Measurements from ENCODE around the gene EMILIN2.
A peak's percentile ranks its signal among the peaks of the same experiment; 100 is the strongest.
"Not testable (repeated sequence)": the region's sequence is repeated elsewhere in the genome, so short reads cannot be mapped to it uniquely, and the experiment has no call there.

Gene EMILIN2

DNA sequence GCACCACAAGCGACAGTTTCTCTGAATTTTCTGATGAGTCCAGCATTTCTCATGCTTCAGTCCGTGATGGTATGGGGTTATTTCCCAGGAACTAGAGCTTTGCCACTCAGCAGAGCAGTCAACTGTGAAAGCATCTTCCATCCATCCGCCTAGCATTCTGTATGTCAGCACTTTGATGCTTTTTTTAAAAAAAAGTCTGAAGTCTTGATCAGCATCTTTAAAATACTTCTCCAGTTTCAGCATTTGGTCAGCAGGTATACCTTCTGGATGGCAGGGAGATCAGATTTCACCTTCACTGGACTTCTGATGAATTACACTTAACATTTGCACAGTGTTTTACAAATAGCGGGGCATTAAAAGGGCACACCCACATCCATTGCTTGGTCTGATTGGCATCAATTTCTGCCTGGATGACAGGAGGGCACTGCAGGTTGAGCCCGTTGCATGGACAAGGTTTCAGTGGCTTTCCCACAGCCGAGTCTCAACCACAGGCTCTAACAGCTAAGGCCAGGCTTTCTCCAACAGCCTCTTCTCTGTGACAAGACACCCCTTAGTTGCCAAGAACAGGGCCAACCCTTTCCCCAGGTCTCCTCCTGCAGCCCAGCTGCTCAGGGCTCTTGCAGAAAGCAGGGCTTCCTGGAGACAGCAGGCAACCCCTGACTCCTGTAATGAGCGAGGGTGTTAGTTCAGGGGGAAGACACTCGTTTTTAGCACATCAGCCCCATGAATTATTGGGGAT is 54.0 kb downstream of the EMILIN2 start:
- no peak for DNase-seq (ENCODE audit: low read depth)

DNA sequence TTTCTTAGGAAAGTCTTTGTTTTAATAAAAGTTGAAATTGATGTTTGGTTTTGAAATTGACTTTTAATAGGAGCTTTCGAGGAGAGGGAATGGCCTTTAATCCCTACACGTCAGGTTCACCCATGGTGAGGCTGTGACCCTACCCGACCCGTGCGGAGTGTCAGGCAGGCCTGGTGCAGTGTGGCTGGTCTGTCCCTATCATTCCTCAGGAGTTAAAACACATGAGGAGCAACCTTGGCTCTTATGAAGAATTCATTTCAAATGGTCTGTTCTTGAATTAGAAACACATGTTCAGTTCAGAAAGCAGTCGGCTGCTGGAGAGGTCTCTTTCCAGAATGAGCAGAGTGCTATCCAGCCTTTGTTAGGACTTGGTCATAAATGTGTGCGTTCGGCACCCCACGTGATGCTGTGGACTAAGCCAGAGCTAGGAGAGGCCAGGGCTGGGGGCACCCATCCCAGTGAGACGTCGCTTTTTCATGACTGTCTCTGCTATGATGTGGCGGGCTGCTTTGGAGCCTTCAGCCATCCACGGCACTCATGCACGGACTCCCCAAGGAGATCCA is 54.7 kb downstream of the EMILIN2 start:
- DNase-seq (ENCODE audit: low read depth) = no peak

DNA sequence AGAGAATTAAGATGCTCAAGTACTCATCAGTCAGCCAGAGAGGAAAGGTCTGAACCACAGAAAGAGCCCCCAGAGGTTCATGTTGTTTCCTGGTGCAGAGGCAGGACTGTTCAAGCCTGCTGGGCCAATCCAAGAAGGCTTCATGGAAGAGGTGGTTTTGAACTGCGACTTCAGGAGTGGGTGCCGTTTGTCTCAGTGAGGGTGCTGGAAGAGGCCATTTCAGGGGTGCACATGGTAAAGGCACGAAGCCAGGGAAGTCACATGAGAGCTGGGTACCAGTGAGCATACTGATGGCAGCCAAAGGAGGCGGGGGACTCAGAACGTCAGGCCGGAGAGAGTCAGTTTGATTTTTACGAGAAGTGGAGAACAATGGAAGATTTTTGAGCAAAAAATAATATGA is 55.5 kb downstream of the EMILIN2 start:
- no peak for DNase-seq (ENCODE audit: low read depth)

DNA sequence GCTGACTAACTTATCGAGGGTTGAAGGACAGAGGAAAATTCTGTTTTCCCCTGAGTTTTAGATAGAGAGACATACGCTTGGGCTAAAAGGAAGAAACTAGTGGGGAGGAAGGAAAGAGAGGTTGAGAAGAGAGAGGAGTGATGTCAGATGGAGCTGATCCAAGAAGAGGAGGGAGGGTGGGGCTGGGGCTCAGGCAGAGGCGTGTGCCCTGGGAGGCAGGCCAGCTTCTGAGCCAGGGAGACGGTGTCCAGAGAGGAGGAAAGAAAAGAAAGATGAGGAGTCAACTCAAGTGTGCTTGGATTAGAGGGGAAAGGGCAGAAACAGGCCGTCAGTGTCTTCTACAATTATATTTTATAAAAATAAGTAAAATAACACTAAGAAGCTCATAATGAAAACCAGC is 56.2 kb downstream of the EMILIN2 start:
- peak; percentile 74 for DNase-seq (ENCODE audit: low read depth)

DNA sequence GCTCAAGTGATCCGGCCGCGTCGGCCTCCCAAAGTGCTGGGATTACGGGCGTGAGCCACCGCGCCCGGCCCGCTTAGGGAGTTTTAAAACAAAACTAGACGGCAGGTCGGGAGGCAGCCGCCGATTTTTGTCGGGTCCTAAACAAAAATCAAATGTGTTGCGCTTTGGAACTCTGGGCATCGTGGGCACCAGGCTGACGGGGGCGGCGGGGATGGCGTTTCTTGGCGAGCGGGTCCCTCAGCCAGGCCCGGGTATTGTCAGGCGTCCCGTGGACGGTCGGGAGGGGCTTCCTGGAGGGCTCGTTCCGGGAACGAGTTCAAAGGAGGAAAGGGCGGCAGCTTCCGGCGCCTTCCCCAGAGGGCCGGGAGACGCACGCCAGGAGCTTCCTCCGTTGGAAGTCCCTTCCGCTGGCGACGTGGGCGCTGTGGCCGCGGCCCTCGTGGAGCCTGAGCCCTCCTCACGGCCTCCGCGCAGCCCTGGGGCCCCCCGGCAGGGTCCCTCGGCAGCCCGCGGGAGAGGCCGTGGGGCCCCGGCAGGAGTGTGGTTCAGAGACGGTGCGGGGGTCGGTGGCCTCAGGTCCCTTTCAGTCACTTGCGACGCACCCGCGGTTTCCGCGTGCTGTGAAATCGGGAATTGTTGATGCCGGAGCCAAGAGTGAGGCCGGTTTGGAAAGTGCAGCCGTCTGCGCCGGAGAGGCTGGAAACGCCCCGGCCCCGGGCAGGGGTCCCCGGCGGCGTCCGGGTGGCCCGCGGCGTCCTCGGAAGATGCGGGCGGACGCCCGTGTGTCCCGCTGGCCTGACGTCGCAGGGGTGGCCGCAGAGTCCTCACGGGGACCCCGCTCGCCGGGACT is 59.3 kb downstream of the EMILIN2 start:
- peak; percentile 57 for DNase-seq (ENCODE audit: low read depth)

DNA sequence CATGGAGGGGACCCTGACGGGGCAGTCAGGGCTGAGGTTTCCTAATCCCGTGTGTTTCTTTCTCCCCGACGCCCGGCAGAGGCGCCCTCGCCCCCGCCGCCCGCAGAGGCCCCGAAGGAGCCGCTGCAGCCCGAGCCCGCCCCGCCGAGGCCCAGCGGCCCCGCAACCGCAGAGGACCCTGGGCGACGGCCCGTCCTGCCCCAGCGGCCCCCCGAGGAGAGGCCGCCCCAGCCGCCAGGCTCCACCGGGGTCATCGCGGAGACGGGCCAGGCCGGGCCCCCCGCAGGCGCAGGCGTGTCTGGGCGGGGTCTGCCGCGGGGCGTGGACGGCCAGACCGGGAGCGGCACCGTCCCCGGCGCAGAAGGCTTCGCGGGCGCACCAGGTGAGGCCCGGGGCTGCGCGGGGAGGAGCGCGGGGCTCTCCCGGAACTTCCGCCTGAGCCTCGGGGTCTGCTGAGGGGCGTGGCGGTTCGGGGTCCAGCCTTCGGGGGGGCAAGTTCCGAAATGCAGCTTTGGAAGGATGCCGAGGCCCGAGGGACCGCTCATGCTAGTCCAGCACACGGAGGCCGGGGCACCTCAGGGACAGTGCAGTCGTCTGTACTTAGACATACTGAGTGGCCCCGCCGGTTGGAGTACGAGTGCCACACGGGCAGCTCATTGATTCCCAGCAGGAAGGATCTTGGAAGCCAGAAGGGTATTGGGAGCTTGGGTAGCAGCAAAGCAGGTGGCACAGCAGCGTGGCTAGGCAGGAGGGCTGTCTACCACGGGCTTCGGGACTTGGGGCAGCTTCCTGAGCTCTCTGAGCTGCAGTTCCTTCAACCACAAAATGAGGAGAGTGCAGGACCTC is 60.1 kb downstream of the EMILIN2 start:
- no peak for DNase-seq (ENCODE audit: low read depth)

DNA sequence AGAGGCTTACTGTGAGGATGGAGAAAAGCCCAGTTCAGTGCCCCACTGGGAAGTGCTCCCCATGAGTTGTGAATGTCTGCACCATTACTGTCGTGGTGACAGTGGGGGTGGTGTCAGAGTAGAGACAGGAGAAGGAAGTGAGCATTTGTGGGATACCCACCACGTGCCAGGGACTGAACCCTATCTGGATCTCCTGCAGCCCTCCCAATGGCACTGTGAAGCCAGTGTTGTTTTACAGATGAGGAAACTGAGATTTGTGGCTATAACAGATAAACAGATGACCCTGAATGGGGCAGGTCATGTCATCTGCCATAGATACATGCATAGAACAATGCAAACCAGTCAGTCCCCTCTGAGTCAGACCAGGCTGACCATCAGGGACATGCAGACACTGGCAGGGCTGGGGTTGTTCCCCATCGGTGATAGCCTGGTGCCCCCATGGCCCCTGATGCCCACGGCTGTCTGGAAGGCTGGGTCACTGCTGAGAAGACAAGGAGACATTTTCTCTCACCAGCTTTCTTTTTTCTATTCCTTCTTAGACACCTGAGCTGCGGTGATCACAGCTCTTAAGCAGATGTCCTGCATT is 60.8 kb downstream of the EMILIN2 start:
- no peak for DNase-seq (ENCODE audit: low read depth)

DNA sequence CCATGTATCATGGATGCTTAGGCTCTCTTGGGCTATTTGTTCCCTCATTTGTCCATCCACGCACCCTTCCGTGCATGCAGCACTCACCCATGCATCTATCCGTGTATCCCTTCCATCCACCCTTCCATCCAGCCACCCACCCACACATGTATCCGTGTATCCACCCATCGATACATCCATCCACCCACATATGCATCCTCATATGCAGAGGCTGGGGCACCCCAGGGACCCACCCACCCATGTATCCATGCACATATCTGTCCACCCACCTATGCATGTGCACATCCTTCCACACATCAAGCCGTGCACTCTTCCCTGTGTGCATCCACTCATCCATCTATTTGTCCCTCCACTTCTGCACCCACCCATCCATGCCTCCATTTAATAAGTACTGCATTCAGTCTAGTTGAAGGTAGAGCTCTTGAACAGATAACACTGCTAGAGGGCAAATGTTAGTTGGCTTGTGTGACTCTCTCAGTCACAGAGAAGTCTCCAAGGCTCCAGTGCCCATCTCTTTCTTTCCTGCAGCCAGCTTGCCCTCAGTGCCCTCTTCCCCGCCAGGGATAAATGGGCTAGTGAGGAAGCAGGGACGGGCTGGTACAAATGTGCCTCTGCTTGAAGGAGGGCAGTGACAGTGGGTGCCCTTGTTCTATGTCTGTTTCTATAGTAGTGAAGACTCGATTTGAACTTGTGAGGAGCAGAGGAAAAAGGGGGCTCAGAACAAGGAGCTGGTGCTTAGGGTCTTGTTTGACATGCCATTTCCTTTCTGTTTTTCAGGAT is 61.5 kb downstream of the EMILIN2 start:
- no peak for DNase-seq (ENCODE audit: low read depth)

DNA sequence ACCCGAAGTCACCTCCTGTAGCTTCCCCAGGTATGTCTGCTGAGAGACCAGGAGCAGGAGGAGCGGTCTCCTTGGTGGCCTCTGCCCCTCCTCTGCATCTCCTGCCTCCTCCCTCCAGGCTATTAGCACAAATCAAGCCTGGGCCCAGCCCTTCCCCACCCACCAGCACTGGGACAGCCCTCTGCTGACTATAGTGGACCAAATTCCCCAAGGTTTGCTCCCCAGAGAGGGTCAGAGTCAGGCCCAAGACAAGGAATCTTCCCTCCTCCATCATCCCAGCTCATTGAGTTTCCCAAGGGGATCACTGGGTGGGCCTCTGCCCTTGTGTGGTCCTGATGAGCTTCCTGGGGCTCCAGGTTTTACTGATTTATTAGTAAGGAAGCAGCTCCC is 62.1 kb downstream of the EMILIN2 start:
- DNase-seq (ENCODE audit: low read depth) = no peak

DNA sequence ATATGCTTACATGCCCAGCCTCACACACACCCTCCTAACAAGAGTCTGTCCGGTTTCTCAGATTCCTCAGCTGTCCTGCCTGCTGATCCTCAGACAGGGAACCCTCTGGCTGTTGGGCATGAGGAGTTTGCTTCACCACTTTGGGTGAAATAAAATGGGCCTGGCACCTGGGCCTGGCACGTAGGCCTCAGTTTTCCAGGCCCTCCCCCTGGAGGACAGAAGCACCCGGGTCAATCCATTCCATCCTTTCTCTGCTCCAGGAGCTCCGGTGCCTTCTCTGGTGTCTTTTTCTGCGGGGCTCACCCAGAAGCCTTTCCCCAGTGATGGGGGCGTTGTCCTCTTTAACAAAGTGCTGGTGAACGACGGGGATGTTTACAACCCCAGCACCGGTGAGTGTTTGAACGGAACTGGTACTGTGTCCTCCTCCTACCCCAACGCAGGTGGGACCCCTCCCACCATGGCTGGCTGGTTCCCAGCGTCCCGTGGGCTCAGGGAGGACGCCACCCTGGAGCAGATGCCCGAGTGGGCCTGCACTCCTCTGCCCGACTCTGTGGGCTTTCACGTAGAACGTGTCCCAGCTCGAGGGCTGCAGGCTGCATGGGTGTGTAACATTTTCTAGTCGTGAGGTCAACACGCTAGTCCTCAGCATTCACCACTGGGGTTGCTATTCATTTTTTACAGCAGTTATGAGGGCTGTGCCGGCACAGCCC is 62.8 kb downstream of the EMILIN2 start:
- DNase-seq (ENCODE audit: low read depth) = no peak

DNA sequence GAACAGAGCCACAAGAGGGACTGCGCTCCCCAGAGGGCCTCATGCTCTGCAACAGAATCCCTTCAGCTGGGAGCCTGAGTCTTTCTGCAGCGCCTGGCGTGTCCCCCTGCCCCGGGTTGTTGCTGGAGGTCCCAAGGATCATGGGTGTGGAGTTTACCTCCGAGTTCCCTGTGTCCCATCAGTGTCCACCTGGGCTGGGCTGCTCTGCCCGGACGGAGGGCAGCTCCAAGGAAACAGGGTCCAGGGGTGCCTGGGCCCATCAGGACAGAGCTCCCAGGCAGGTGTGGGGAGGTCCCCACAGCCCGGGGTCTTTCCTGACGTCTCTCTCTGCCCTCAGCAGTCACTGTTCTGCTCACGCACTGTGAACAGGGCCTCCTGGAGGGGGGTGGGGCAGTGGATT is 63.5 kb downstream of the EMILIN2 start:
- no peak for DNase-seq (ENCODE audit: low read depth)

DNA sequence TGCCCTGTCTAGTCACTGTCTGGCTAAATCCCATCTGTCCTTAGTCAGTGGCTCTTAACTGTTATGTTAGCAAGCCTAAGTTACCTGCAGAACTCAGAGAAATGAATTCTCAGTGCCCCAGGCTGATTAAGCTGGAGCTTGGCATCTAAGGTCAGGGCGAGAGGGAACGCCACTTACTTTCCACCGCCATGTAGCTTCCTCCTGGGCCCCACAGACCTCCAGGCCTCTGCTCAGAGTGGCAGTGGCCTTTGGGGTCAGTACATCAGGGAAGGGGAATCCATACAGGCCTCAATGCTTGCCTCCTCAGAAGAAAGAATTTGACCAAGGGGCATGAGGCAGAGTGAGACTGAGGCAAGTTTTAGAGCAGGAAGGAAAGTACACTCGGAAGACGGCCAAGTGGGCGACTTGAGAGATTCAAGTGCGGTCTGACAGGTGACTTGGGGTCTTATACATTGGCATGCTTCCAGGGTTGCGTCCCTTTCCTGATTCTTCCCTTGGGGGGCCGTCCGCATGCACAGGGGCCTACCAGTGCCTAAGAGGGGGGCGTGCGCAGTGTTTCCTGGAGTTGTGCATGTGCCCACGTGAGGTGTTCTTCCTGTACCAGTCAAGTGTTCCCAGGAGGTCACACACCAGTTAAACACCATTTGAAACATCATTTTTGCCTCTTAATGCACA is 64.1 kb downstream of the EMILIN2 start:
- no peak for DNase-seq (ENCODE audit: low read depth)

DNA sequence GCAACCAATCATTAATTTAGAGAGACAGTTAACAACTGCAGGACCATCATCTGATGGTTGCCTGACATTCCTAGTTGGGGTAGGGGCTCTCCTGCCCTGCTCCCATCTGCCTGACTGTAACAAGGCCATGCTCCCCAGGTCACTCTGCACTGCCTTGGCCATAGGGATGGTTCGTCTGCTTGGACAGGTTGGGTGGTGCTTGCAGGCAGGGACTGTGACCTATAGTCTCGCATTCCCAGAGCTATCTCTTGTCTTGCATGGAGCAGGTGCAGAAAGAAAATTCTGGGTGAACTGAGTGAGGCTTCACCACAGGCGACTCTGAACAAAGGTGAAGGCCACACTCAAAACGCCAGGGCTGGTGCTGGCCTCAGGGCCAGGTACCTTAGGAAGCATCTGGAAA is 64.7 kb downstream of the EMILIN2 start:
- no peak for DNase-seq (ENCODE audit: low read depth)

DNA sequence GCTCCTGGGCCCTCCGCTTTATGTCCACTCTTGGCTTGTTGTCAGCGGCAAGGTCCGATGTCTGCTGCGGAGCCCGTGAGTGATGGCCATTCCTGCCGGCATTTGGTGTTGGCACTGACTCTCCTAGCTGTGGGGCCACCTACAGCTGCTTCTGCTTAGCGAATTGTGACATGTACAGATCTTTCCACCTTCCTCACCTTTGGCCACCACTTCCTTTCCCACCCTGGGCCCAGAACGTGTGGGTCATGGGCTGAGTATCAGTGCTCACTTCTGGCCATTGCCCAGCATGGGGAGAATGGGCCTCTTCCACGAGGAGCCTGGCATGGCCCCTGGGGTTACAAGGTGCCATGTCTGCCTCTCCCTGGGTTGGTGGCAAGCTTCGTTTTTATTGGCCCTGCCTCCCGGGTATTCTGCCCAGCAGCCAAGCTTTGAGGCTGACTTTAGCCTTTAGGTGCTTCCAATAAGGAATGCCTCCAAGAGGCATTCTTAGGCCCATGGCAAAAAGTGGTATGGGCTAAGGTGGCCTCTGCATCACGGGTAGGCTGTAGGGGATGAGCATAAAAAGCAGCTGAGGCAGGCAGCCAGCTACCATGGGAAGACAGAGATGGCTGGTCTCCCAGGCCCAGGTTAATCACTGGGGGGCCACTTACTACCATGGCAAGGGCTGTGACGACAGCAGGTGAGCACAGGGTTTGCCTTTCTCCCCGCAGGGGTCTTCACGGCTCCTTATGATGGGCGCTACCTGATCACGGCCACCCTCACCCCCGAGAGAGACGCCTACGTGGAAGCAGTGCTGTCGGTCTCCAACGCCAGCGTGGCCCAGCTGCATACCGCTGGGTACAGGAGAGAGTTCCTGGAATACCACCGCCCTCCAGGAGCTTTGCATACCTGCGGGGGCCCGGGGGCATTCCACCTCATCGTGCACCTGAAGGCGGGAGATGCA is 65.8 kb downstream of the EMILIN2 start:
- no peak for DNase-seq (ENCODE audit: low read depth)

DNA sequence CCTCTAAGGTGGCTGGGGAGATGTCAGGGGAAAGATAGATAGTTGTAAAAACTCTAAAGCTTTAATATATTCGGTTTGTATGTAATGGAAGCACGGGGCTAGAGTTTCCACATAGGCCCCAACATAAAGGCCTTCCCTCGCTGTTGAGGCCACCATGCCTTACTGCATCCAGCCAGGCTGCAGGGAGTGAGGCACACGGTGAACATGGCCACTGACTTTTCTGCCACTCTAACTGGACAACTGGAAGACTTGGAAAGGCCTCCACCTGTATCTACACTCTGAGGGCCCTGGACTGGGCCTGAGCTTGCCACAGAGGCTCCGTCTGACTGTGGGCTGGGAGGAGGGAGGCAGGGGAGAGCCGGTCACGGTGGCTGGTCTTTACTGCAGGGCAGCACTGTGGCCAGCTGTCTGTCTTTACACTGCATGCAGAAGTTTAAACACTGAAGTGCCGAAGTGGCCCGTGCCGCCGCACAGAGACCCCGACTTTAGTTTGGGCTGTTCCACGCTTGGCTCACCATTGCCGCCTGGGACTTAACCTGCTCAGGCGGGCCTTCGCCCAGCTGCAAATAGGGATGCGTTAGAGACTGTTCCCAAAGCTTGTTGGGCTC is 66.7 kb downstream of the EMILIN2 start:
- DNase-seq (ENCODE audit: low read depth) = no peak

DNA sequence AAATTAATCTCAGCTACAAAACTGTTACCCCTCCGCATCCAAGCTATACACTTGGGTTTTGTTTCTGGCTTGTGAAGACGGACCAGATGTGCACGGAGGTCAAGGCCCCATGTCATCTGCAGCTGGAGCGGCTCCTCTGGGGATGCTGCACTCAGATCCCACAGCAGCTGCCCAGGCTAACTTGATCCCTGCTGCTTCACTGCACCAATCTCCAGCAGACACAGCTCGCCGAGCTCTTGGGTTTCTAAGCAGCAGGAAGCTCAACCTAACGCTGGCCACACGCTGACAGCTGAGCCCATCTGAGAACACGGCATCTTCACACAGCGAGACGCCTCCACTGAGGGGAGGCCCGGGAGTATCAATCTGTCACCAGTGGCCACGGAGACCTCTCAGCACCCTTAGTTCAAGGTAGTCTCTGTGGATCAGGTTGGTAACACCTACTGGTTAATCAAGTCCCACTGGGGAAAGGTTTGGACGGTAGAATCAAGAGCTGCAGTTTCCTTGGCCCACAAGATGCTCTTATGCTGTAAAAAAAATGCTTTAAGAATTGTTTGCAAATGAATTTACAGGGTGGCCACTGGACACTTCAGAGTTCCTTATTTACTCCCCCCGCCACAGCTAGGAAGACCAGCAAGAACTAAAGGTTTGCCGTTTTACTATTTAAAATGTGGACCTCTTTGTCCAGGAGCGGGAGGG is 67.5 kb downstream of the EMILIN2 start:
- no peak for DNase-seq (ENCODE audit: low read depth)

DNA sequence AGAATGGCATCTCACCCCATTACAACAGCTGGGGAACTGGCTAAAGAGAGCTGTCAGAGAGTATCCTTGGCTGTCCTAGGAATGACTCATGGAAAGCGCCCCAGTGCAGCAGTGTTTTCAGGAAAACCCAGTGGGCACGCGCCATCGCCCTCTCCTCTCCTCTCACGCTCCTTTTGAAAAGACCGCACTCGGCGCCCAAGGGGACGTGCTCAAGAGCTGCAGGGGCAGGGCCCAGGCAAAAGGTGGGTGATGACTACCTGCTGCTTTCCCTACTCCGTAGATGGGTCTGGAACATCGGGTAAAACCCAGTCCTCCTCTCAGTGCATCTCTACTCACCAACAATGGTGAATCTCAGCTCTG is 68.1 kb downstream of the EMILIN2 start:
- DNase-seq (ENCODE audit: low read depth) = peak; percentile 23

DNA sequence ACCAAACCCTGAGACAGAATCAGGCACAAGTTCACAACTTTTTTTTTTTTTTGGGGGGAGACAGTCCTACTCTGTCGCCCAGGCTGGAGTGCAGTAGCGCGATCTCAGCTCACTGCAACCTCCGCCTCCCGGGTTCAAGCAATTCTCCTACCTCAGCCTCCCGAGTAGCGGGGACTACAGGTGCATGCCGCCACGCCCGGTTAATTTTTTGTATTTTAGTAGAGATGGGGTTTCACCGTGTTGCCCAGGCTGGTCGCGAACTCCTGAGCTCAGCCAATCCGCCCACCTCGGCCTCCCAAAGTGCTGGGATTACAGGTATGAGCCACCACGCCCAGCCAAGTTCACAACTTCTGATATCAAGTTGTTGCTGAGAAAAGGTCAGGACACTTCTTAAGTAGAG is 68.7 kb downstream of the EMILIN2 start:
- not testable (repeated sequence) for DNase-seq (ENCODE audit: low read depth)

All from amniotic epithelial cell (primary cell).